ES-I3 (cell line): ENCODE measurements around the gene CENPF.

ENCODE experiments used
- H3K36me3 ChIP-seq: 2 replicates; pipeline ENCODE4 v1.6.1; 2013; ENCODE audit warnings: mild to moderate bottlenecking, low read length, control low read depth, moderate library complexity; ENCODE audit not compliant: insufficient read depth
- H3K4me1 ChIP-seq: 2 replicates; pipeline ENCODE4 v1.6.1; 2013; ENCODE audit warnings: mild to moderate bottlenecking, control low read depth, low read length; ENCODE audit not compliant: insufficient read depth
- H3K9ac ChIP-seq: 2 replicates; pipeline ENCODE4 v1.6.1; 2013; ENCODE audit warnings: low read depth, mild to moderate bottlenecking, low read length, moderate library complexity
- H3K9me3 ChIP-seq: 2 replicates; pipeline ENCODE4 v1.6.1; 2013; ENCODE audit warnings: mild to moderate bottlenecking, low read length, moderate library complexity; ENCODE audit not compliant: control insufficient read depth, insufficient read depth

Gene CENPF, protein sequence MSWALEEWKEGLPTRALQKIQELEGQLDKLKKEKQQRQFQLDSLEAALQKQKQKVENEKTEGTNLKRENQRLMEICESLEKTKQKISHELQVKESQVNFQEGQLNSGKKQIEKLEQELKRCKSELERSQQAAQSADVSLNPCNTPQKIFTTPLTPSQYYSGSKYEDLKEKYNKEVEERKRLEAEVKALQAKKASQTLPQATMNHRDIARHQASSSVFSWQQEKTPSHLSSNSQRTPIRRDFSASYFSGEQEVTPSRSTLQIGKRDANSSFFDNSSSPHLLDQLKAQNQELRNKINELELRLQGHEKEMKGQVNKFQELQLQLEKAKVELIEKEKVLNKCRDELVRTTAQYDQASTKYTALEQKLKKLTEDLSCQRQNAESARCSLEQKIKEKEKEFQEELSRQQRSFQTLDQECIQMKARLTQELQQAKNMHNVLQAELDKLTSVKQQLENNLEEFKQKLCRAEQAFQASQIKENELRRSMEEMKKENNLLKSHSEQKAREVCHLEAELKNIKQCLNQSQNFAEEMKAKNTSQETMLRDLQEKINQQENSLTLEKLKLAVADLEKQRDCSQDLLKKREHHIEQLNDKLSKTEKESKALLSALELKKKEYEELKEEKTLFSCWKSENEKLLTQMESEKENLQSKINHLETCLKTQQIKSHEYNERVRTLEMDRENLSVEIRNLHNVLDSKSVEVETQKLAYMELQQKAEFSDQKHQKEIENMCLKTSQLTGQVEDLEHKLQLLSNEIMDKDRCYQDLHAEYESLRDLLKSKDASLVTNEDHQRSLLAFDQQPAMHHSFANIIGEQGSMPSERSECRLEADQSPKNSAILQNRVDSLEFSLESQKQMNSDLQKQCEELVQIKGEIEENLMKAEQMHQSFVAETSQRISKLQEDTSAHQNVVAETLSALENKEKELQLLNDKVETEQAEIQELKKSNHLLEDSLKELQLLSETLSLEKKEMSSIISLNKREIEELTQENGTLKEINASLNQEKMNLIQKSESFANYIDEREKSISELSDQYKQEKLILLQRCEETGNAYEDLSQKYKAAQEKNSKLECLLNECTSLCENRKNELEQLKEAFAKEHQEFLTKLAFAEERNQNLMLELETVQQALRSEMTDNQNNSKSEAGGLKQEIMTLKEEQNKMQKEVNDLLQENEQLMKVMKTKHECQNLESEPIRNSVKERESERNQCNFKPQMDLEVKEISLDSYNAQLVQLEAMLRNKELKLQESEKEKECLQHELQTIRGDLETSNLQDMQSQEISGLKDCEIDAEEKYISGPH (N-terminal part only)

DNA sequence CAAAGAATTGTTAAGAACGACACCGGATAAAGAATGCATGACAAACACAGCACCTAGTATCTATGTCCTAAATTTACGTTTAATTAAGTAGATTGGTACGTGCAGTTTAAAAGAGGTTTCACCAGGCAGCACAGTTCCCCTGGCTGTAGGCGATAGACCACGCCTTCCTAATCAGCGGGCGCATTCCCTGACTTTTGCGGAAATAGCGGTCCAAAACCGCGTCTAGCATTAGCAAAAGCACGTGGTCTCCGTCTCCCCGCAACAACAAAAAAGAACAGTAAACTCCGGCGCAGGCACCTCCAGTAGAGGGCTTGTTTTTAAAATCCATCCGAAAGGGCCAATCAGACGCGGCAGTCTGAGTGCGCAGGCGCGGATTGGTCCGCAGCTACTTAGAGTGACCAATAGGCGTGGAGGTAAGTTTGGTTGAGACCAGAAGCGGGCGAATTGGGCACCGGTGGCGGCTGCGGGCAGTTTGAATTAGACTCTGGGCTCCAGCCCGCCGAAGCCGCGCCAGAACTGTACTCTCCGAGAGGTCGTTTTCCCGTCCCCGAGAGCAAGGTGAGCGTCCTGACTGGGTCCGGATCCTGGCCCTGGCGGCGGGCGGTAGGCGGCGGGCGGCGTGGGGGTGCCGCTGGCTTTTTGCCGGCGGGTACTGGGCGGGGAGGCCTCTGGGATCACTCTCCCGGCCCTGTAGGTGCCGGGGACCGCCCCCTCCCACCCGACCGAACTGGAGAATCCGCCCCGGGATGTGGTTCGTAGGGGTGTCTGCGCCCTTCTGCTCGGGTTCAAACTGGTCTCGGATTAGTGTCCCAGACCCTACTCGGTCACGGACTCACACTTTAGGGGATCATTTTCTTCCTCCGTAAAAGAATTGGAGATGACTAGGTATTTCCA lies at the start of gene CENPF:
TSS of gene CENPF (plus strand) at position 432 of the 894 bp plus-strand sequence. CDS start 10,560 bp downstream, outside the sequence.
- Histone ChIP-seq H3K4me1 (0 out of 2 replicates have a peak, but pooled peaks cover 3% of the 10 kb centered on the region), H3K9me3 (no peaks in the 10 kb centered on the region), H3K36me3 (no peaks in the 10 kb centered on the region), H3K9ac (peak within 1 kb of the TSS; percentile 92)

DNA sequence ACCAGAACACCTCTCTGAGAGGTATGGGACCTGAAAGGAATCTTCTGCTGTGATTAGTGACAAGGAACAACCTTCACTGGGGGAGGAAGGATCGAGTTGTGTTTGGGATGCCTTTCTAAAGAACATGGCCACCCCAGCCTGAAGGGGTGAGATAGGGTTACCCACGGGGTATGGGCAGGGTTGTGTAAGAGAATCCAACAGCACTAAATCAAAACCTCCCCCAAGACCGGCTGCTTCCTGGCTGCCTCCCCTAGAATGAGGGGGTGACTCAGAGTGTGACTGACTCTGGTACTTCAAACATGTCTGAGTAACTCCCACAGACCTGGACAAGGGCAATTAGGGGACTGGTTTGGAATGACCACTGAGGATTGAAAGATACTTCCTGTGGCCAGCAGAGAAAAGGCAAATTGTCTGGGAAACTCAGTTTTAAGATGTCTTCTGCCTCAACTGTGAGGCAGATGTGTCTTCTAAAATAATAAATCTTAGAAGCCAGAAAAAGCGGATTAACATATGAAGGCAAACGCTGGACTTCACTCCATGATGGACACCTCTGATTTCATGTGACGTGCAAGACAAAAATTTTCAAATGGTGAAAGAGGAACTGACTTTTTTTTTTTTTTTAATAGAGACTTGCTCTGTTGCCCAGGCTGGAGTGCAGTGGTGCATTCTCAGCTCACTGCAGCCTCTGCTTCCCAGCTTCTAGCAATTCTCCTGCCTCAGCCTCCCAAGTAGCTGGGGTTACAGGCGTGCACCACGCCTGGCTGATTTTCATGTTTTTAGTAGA lies 44.9 kb upstream of the CENPF start:
- no peaks in the 10 kb centered on the region for H3K36me3 ChIP-seq
- H3K4me1 ChIP-seq = peaks cover 14% of the 10 kb centered on the region
- no peaks in the 10 kb centered on the region for H3K9me3 ChIP-seq
- no peak overlapping the region for H3K9ac ChIP-seq

DNA sequence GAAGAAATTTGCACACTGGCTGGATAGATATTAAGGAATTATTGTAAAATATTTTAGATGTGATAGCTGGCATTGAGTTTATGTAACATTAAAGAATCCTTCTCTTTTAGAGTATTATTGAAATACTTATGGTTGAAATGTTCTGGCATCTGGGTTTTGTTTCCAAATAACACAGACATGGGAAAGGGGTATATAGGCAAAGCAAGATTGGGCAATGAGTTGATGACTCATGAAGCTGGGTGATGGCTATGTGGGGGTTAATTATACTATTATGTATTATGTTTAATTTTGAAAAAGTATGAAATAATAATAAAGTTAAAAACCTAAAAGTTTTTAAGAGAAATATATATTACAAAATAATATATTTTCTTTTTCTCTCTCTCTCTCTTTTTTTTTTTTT lies 39.1 kb upstream of the CENPF start:
- H3K9ac ChIP-seq = no peak overlapping the region

DNA sequence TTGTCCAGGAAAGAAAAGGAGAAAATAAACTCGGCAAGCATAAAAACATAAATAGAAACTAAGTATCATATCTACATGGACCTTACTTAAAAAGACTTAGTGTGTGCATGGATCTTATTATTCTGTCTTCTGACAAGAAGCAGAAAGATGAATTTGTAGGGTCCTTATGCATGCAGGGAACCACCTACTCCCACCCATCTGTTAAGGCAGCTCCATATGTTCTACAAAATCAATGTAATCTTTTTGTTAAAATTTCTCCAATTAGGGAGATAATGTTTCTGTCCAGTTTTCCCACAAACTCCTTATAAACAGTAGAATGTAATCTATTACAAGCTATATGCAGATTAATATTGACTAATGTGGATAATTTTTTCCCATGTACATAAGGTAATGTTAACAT lies 37.7 kb upstream of the CENPF start:
- Histone ChIP-seq H3K36me3 (no peaks in the 10 kb centered on the region), H3K4me1 (no peaks in the 10 kb centered on the region), H3K9ac (no peak overlapping the region), H3K9me3 (no peaks in the 10 kb centered on the region)

More for the DNA sequence above, 39.1 kb upstream of the CENPF start:
- no peaks in the 10 kb centered on the region for H3K36me3 ChIP-seq
- H3K9me3 ChIP-seq = no peaks in the 10 kb centered on the region
- no peaks in the 10 kb centered on the region for H3K4me1 ChIP-seq

DNA sequence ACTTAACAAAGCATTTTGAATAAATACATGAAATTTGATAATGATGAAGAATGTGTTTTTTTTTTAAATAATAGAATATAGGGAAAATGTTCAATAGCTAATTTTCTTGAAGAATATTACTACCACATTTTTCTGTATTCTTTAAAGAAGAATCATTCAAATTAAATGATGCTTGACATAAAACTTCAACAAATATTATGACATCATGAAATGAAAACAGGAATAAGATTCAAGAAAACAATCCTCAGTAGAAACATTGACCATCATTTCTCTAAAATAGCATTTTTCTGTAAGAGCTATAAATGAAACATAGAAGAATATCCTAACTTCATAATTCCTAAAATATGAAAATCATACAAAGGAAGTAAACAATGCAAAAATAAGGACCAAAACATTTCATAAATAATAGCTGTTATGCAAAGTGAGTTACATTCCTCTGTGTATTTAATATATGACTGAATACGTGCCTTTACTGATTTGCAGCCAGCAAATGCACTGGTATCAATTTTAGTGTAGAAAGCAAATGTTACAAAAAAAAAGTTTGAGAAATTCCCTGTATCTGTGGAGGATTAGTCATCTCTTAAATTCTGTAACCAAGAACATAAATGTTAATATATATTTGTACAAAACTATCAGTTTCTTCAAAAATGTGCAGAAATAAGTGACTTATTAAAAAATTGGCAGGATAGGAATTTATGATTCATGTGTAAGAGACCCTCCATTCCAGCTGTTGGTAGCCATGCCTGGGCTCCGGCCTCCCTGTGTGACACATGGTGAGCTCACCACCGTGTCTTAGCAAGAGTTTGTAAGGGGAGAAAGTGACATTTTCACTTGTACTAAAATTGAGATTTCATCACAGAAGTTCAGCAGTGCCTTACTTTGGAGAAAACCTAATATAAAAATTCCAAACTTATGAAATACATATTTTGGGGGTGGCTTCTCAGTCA lies 36.6 kb upstream of the CENPF start:
- Histone ChIP-seq H3K4me1 (no peaks in the 10 kb centered on the region), H3K9me3 (no peaks in the 10 kb centered on the region), H3K9ac (no peak overlapping the region), H3K36me3 (no peaks in the 10 kb centered on the region)

DNA sequence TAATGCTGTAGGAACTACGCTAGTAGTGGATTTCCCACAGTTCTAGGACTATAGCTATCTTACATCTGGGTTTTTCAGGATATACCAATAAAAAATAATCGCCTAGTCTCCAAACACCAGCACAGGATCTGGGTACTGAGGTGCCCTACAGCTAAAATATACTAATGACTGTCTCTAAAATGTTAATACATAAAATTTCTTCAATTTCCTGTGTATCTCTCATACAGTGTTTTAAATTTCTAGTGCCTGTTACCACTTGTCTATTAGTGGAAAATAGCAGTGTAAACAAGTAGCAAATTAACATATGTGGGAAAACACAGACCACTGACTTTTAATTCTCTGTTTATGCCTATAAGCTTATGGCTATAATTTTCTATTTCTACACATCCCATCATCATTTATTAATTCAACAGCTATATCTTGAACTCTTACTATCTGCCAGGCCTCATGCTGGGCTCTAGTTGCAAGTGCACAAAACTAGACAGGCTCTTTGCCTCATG lies 35.5 kb upstream of the CENPF start:
- Histone ChIP-seq H3K36me3 (no peaks in the 10 kb centered on the region), H3K9ac (no peak overlapping the region), H3K9me3 (no peaks in the 10 kb centered on the region), H3K4me1 (no peaks in the 10 kb centered on the region)

DNA sequence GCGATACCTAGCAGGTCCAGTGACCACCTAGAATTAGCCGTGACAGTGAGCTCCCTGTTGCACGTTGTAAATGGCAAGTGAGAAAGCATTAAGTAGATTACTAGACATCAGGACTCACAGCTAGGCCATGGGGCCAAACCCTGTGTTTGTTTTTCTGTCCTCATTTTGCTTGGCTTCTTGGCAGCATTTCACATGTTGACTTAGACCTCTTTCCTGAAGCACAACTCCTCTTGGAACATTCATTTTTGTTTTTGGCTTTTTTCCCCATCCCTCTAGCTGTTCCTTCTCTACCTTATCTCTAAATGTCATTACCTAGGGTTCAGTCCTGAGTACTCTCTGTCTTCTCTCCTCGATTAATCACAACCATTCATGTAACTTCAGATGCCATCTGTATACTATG lies 34.7 kb upstream of the CENPF start:
- Histone ChIP-seq H3K9ac (no peak overlapping the region), H3K9me3 (no peaks in the 10 kb centered on the region), H3K4me1 (no peaks in the 10 kb centered on the region), H3K36me3 (no peaks in the 10 kb centered on the region)

DNA sequence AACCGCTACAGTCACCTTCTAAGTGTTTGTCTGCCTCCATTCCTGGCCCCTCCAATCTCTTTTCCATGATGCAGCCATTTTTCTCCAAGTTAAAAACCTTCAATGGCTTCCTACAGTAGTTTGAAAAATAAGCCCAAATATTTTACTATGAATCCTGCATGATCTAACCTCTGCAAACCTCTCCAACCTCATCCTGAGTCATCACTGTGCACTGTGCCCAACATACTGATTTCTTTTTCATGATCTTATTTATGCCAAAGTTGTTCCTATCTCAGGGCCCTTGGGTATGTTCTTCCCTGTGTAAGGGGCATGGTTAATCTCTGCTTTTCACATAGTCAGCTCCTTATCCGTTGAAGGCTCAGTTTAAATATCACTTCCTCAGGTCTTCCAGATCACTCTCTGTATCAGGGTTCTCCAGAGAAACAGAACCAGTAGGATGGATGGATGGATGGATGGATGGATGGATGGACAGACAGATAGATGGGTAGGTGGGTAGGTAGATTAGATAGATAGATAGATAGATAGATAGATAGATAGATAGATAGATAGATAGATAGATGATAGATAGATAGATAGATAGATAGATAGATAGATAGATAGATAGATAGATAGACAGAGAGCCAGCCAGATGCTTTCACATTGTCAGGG lies 33.5 kb upstream of the CENPF start:
- H3K4me1 ChIP-seq = no peaks in the 10 kb centered on the region
- no peaks in the 10 kb centered on the region for H3K36me3 ChIP-seq
- no peak overlapping the region for H3K9ac ChIP-seq
- H3K9me3 ChIP-seq = no peaks in the 10 kb centered on the region

DNA sequence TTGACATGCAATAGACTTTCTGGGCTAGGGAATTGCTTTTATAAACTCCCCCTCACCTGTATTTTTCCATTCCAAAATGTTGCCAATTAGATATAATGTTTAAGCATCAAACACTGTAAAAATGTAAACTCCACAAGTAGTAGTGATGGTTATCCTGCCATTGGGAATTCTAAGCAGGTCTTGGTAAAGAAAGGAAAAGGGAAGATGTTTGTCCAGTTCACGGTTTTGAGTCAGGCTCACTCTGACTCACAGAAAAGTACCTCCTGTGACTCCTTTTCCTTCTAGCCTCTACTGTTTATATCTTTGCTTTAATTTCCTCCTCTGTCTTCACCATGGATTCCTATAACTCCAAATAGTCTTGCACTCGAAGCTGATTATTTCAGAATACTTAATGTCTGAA lies 32.6 kb upstream of the CENPF start:
- Histone ChIP-seq H3K4me1 (no peaks in the 10 kb centered on the region), H3K36me3 (no peaks in the 10 kb centered on the region), H3K9me3 (peaks cover 6% of the 10 kb centered on the region; the same call in 1 of the 2 replicates), H3K9ac (no peak overlapping the region)

DNA sequence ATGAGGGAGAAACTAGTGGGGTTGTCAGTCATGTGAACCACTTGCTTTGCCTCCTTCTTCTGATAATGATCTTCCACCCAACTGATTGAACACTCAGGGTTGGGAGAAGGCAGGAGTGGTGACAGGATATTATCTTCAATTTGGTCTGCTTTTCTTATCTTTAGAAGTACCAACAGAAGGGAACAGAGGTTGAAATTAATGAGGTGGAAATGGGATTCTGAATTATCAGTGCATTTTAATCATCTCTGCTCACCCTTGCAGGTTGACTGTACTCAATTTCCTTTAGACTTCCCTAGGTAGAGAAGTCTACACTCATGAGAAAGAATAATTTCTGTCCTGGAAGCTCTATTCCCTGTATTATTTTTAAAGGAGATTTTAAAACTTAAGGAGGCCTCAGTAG lies 31.7 kb upstream of the CENPF start:
- Histone ChIP-seq H3K9me3 (peaks cover 11% of the 10 kb centered on the region), H3K36me3 (no peaks in the 10 kb centered on the region), H3K9ac (no peak overlapping the region), H3K4me1 (no peaks in the 10 kb centered on the region)

DNA sequence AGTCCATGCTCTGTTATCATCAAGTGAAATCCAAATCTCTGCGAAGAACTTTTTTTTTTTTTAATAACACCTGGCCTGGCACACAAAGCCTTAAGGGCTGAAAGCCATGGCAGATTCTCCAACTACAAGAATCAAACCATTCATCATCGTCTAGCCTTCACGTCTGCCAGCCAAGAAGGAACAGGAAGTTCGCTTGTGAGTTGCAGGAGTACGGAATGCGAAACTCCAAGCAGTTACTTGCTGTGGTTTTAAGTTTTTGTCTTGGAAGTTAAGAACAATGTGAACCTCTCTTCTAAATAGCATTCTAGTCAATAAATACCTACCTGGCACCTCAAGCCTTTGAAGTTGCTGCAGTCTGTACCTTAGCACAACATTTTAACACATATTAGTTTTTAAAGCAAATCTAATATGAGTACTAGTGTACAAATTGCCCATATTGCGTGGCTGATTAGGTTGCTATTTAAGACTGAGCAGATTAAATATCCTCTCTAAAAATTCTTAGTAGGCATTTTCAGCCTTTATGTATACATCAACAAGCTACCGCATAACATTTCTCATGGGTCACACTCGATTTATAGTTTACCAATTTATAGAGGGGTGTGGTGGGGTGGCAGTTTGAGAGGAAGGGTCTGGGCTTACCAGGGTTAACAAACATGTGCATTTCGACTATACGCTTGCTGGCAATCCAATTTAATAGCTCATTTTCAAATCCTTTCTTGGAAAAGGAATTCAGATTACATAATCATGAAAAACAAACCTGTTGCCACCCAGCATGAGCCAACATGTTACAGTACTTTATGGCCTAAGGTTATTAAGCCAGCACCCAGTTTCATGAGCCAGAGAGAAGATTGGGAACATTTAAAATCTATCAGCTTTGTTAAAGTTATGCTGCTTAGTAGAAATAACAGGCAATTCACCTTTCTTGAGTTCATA lies 29.3 kb upstream of the CENPF start:
- H3K9ac ChIP-seq = no peak overlapping the region
- no peaks in the 10 kb centered on the region for H3K36me3 ChIP-seq
- peaks cover 21% of the 10 kb centered on the region for H3K9me3 ChIP-seq
- H3K4me1 ChIP-seq = no peaks in the 10 kb centered on the region
